Measurements from ENCODE around the gene NCOR1. TPM values are rescaled to one million over a fixed set of nuclear protein-coding genes. Genes with fewer than 3 reads are reported as not detected.

The NCOR1 gene
- polyA plus RNA-seq, 1 of the 3 experiments (the other 2 are of a cell fraction) = 42.1 TPM

GRCh38 chr17:16135461-16135860, 79.9 kb downstream of the NCOR1 start:
- Histone ChIP-seq H3K4me1 (ENCODE audit: control insufficient read depth in 1 of 2, insufficient read depth in 2 of 2, low read depth in 1 of 2, low read length in 1 of 2) (no peaks in the 10 kb centered on the region), H2AFZ (ENCODE audit: low read depth) (no peak overlapping the region), H3K27me3 (ENCODE audit: insufficient read depth) (no peaks in the 10 kb centered on the region), H3K4me2 (no peak overlapping the region), H3K9me3 (no peaks in the 10 kb centered on the region), H3K27ac (ENCODE audit: low read depth in 2 of 2, low read length in 1 of 2) (no peak overlapping the region), H3K36me3 (replicated peaks in 1 of 2; ENCODE audit: control insufficient read depth in 1 of 2, insufficient read depth in 2 of 2, low read length in 1 of 2) (peaks cover 57 to 68% of the 10 kb centered on the region in 2 experiments), H4K20me1 (ENCODE audit: insufficient read depth) (no peaks in the 10 kb centered on the region), H3K9ac (no peak overlapping the region), H3F3A (replicated peaks; ENCODE audit: insufficient read depth) (no peaks in the 10 kb centered on the region), H3K9me2 (no peaks in the 10 kb centered on the region), H3K4me3 (ENCODE audit: low read depth in 2 of 2, low read length in 1 of 2) (no peak overlapping the region), H3K79me2 (ENCODE audit: insufficient read depth) (0 out of 2 replicates have a peak, but pooled peaks cover 8% of the 10 kb centered on the region)
- whole genome bisulfite sequencing (ENCODE audit: low lambda C conversion rate) = 90% methylated on average over 5 of the region's 5 CpGs
- TF ChIP-seq JUND (IDR thresholded peaks at IDR 0.05) (no peak), CHD2 (IDR thresholded peaks at IDR 0.05; ENCODE audit: low read length, partially characterized antibody) (no peak), GABPA (IDR thresholded peaks at IDR 0.05; ENCODE audit: low read depth) (no peak), NRF1 (IDR thresholded peaks at IDR 0.05; ENCODE audit: low read depth, low read length) (no peak), RXRA (IDR thresholded peaks at IDR 0.05; ENCODE audit: borderline replicate concordance, low read depth) (no peak), TCF12 (IDR thresholded peaks at IDR 0.05) (no peak), ZBTB33 (IDR thresholded peaks at IDR 0.05; ENCODE audit: borderline replicate concordance, low read depth) (no peak)
- TF ChIP-seq, protein P1, sequence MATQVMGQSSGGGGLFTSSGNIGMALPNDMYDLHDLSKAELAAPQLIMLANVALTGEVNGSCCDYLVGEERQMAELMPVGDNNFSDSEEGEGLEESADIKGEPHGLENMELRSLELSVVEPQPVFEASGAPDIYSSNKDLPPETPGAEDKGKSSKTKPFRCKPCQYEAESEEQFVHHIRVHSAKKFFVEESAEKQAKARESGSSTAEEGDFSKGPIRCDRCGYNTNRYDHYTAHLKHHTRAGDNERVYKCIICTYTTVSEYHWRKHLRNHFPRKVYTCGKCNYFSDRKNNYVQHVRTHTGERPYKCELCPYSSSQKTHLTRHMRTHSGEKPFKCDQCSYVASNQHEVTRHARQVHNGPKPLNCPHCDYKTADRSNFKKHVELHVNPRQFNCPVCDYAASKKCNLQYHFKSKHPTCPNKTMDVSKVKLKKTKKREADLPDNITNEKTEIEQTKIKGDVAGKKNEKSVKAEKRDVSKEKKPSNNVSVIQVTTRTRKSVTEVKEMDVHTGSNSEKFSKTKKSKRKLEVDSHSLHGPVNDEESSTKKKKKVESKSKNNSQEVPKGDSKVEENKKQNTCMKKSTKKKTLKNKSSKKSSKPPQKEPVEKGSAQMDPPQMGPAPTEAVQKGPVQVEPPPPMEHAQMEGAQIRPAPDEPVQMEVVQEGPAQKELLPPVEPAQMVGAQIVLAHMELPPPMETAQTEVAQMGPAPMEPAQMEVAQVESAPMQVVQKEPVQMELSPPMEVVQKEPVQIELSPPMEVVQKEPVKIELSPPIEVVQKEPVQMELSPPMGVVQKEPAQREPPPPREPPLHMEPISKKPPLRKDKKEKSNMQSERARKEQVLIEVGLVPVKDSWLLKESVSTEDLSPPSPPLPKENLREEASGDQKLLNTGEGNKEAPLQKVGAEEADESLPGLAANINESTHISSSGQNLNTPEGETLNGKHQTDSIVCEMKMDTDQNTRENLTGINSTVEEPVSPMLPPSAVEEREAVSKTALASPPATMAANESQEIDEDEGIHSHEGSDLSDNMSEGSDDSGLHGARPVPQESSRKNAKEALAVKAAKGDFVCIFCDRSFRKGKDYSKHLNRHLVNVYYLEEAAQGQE (IDR thresholded peaks at IDR 0.05; ENCODE audit: low read depth, low read length) = no peak
- TF ChIP-seq, protein P2, sequence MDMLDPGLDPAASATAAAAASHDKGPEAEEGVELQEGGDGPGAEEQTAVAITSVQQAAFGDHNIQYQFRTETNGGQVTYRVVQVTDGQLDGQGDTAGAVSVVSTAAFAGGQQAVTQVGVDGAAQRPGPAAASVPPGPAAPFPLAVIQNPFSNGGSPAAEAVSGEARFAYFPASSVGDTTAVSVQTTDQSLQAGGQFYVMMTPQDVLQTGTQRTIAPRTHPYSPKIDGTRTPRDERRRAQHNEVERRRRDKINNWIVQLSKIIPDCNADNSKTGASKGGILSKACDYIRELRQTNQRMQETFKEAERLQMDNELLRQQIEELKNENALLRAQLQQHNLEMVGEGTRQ (IDR thresholded peaks at IDR 0.05; ENCODE audit: borderline replicate concordance, low read depth, low read length) = no peak
- DNase-seq = no peak
- ChIA-PET CTCF (no interaction called here), POLR2A (no interaction called here)

DNA sequence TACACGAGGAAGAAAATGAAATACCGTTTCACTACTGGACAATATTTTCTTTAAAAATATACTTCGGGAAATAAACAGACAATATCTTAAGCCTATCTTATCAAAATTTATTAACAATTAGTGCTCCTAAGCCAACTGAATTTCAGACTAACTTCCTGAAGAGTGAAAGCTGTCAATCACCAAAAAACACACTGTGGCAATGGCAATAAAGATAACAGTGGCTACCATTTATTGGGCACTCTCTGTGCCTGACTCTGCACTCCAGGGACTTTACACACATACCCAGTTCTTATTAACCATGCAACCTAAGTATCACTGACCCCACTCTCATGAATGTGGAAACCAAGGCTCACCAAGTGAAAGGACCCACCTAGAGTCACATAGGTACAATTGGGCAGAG, 83.7 kb downstream of the NCOR1 start:
- Histone ChIP-seq H3F3A (replicated peaks; ENCODE audit: insufficient read depth) (peaks cover 11% of the 10 kb centered on the region), H3K4me2 (no peak overlapping the region), H3K9ac (no peak overlapping the region), H3K9me2 (no peaks in the 10 kb centered on the region), H3K27me3 (ENCODE audit: insufficient read depth) (no peaks in the 10 kb centered on the region), H3K9me3 (no peaks in the 10 kb centered on the region), H3K4me3 (ENCODE audit: low read depth in 2 of 2, low read length in 1 of 2) (no peak overlapping the region), H3K36me3 (replicated peaks in 1 of 2; ENCODE audit: control insufficient read depth in 1 of 2, insufficient read depth in 2 of 2, low read length in 1 of 2) (peaks cover 47 to 63% of the 10 kb centered on the region in 2 experiments), H3K79me2 (ENCODE audit: insufficient read depth) (0 out of 2 replicates have a peak, but pooled peaks cover 4% of the 10 kb centered on the region), H2AFZ (ENCODE audit: low read depth) (no peak overlapping the region), H3K4me1 (ENCODE audit: control insufficient read depth in 1 of 2, insufficient read depth in 2 of 2, low read depth in 1 of 2, low read length in 1 of 2) (no peaks in the 10 kb centered on the region), H4K20me1 (ENCODE audit: insufficient read depth) (no peaks in the 10 kb centered on the region), H3K27ac (ENCODE audit: low read depth in 2 of 2, low read length in 1 of 2) (no peak overlapping the region)
- POLR2A ChIA-PET = no interaction called here
- DNase-seq = no peak
- CTCF ChIA-PET = interaction anchor here (1.2 kb wide), 1 partner anchor 8 kb away, joined by 3 read pairs; no protein-coding TSS in a partner anchor
- 94% methylated on average over 3 of the region's 3 CpGs for WGBS (ENCODE audit: low lambda C conversion rate)
- TF ChIP-seq CHD2 (IDR thresholded peaks at IDR 0.05; ENCODE audit: low read length, partially characterized antibody) (no peak), CTCF (IDR thresholded peaks at IDR 0.05) (no peak), EP300 (IDR thresholded peaks at IDR 0.05; ENCODE audit: borderline replicate concordance in 1 of 2, low read depth in 1 of 2, low read length in 1 of 2) (no peak), EZH2phosphoT487 (IDR thresholded peaks at IDR 0.05; ENCODE audit: borderline replicate concordance, low read depth) (no peak), RFX5 (IDR thresholded peaks at IDR 0.05; ENCODE audit: low read length) (no peak), NRF1 (IDR thresholded peaks at IDR 0.05; ENCODE audit: low read depth, low read length) (no peak), RCOR1 (IDR thresholded peaks at IDR 0.05; ENCODE audit: low read length) (no peak)
- TF ChIP-seq, protein P2 (IDR thresholded peaks at IDR 0.05; ENCODE audit: borderline replicate concordance, low read depth, low read length) = no peak
- TF ChIP-seq, protein P3, sequence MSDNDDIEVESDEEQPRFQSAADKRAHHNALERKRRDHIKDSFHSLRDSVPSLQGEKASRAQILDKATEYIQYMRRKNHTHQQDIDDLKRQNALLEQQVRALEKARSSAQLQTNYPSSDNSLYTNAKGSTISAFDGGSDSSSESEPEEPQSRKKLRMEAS (IDR thresholded peaks at IDR 0.05; ENCODE audit: low read depth) = no peak
